Measurements from ENCODE around the gene WIPF1. TPM values are rescaled to one million over a fixed set of nuclear protein-coding genes. Genes with fewer than 3 reads are reported as not detected.

The WIPF1 gene
- total RNA-seq, 1 experiment from 2014 or later: 6.4 TPM

GRCh38 chr2:174535083-174535482 is 62.5 kb downstream of the WIPF1 start:
- no peak for DNase-seq (ENCODE audit: low spot score)
- H3K9me3 Mint-ChIP-seq: no peaks in the 10 kb centered on the region
- POLR2A ChIA-PET: no interaction called here

DNA sequence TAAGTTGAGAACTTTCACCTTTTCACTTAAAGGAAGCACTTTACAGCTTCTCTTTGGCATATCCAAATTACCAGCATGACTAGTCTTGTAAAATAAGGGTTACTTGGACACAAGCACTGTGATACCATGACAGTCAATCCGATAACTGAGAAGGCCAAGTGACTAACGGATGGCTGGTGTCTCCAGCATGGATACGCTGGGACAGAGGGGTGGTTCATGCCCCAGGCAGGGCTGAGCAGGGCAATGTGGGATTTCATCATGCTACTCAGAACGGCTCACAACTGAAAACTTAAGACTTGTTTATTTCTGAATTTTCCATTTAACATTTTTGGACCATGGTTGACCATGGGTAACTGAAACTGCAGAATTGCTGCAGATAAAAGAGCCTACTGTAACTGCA is 67.7 kb downstream of the WIPF1 start:
- DNase-seq (ENCODE audit: low spot score): no peak
- CTCF ChIA-PET: no interaction called here
- POLR2A ChIA-PET: no interaction called here
- H3K36me3 Mint-ChIP-seq: peaks cover 12% of the 10 kb centered on the region
- no peak for ATAC-seq
- H3K4me3 Mint-ChIP-seq: no peak overlapping the region
- H3K9me3 Mint-ChIP-seq: peaks cover 18% of the 10 kb centered on the region
- no peak for TF ChIP-seq TCF7 (CRISPR knock-in tag; IDR thresholded peaks at IDR 0.05; ENCODE audit: low read depth)
- no peak for TF ChIP-seq NFATC4 (CRISPR knock-in tag; IDR thresholded peaks at IDR 0.05)
- TF ChIP-seq ZNF423 (CRISPR knock-in tag; IDR thresholded peaks at IDR 0.05): no peak
- no peak for TF ChIP-seq GTF2I (CRISPR knock-in tag; conservative IDR thresholded peaks at IDR 0.05)
- TF ChIP-seq SMAD4 (CRISPR knock-in tag; IDR thresholded peaks at IDR 0.05): no peak
- no peak for TF ChIP-seq ZNF121 (CRISPR knock-in tag; IDR thresholded peaks at IDR 0.05)
- no peak for TF ChIP-seq CDX4 (CRISPR knock-in tag; IDR thresholded peaks at IDR 0.05; ENCODE audit: borderline replicate concordance)
- TF ChIP-seq MXD4 (CRISPR knock-in tag; IDR thresholded peaks at IDR 0.05; ENCODE audit: borderline replicate concordance): no peak
- TF ChIP-seq GABPB1 (CRISPR knock-in tag; IDR thresholded peaks at IDR 0.05): no peak
- TF ChIP-seq ARID4B (CRISPR knock-in tag; IDR thresholded peaks at IDR 0.05; ENCODE audit: borderline replicate concordance): no peak
- H3K4me1 Mint-ChIP-seq: no peaks in the 10 kb centered on the region
- H3K27me3 Mint-ChIP-seq (ENCODE audit: low read depth): no peaks in the 10 kb centered on the region; the same call in 1 of the 2 replicates
- H3K27ac Mint-ChIP-seq: no peak overlapping the region

More at GRCh38 chr2:174535083-174535482, 62.5 kb downstream of the WIPF1 start:
- no peak for ATAC-seq
- CTCF ChIA-PET: interaction anchor here (1.3 to 3.1 kb wide), 3 partner anchors 12 to 72 kb away, joined by 7 to 23 read pairs (median 12); no protein-coding TSS in a partner anchor
- no peak overlapping the region for H3K4me3 Mint-ChIP-seq
- H3K27ac Mint-ChIP-seq: no peak overlapping the region
- H3K36me3 Mint-ChIP-seq: no peaks in the 10 kb centered on the region
- TF ChIP-seq ZNF219 (CRISPR knock-in tag; IDR thresholded peaks at IDR 0.05; ENCODE audit: borderline replicate concordance) (no peak), JUN (CRISPR knock-in tag; IDR thresholded peaks at IDR 0.05) (no peak), ZNF671 (CRISPR knock-in tag; IDR thresholded peaks at IDR 0.05) (no peak), ESRRA (CRISPR knock-in tag; IDR thresholded peaks at IDR 0.05; ENCODE audit: borderline replicate concordance) (no peak), NR3C1 (CRISPR knock-in tag; conservative IDR thresholded peaks at IDR 0.05; ENCODE audit: low read depth) (no peak), CREM (CRISPR knock-in tag; IDR thresholded peaks at IDR 0.05) (no peak), ZBTB43 (CRISPR knock-in tag; IDR thresholded peaks at IDR 0.05) (no peak), NR2C2 (CRISPR knock-in tag; IDR thresholded peaks at IDR 0.05) (no peak), ZNF121 (CRISPR knock-in tag; IDR thresholded peaks at IDR 0.05) (no peak), NFYB (CRISPR knock-in tag; conservative IDR thresholded peaks at IDR 0.05; ENCODE audit: low read depth) (no peak), ZSCAN18 (CRISPR knock-in tag; IDR thresholded peaks at IDR 0.05) (no peak), ZNF512 (CRISPR knock-in tag; IDR thresholded peaks at IDR 0.05; ENCODE audit: borderline replicate concordance) (no peak), TEAD1 (CRISPR knock-in tag; IDR thresholded peaks at IDR 0.05) (no peak)
- TF ChIP-seq, protein P1, sequence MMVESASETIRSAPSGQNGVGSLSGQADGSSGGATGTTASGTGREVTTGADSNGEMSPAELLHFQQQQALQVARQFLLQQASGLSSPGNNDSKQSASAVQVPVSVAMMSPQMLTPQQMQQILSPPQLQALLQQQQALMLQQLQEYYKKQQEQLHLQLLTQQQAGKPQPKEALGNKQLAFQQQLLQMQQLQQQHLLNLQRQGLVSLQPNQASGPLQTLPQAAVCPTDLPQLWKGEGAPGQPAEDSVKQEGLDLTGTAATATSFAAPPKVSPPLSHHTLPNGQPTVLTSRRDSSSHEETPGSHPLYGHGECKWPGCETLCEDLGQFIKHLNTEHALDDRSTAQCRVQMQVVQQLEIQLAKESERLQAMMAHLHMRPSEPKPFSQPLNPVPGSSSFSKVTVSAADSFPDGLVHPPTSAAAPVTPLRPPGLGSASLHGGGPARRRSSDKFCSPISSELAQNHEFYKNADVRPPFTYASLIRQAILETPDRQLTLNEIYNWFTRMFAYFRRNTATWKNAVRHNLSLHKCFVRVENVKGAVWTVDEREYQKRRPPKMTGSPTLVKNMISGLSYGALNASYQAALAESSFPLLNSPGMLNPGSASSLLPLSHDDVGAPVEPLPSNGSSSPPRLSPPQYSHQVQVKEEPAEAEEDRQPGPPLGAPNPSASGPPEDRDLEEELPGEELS (CRISPR knock-in tag; IDR thresholded peaks at IDR 0.05): no peak
- TF ChIP-seq, protein P2, sequence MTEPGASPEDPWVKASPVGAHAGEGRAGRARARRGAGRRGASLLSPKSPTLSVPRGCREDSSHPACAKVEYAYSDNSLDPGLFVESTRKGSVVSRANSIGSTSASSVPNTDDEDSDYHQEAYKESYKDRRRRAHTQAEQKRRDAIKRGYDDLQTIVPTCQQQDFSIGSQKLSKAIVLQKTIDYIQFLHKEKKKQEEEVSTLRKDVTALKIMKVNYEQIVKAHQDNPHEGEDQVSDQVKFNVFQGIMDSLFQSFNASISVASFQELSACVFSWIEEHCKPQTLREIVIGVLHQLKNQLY (CRISPR knock-in tag; IDR thresholded peaks at IDR 0.05): no peak
- H3K4me1 Mint-ChIP-seq: no peaks in the 10 kb centered on the region
- H3K27me3 Mint-ChIP-seq (ENCODE audit: low read depth): no peaks in the 10 kb centered on the region; the same call in 1 of the 2 replicates

Measured in WTC11 (cell line).